ENCODE data around the gene LRP4. TPM values are rescaled to one million over a fixed set of nuclear protein-coding genes. Genes with fewer than 3 reads are reported as not detected.

Gene LRP4
- total and polyA plus RNA-seq, 3 experiments from 2014 or later: 0.27 to 0.35 TPM; not detected in 1

DNA sequence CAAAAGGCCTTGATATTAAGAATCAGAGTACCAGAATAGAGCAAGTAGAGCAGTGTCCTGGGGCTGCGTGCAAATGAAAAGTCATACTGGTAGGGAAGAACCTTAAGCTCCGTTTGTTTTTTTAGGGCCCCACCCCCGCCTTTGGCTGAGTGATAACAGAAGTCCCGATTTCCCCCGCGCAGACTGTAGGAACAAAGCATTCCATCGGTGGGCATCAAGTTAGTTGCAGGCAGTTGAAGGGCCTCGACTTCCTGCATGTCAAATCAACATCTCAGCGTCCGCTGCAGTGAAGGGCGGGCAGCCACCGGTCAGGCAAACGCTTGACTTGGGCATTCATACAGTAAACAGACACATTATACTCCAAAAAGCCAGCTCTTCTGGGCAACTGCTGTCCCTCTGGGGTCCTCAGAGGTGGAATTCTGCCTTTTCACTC lies 11.7 kb downstream of the LRP4 start:
- Histone ChIP-seq H3K27ac (ENCODE audit: low read depth, low read length) (no peak overlapping the region), H3K36me3 (ENCODE audit: insufficient read depth, low read length) (no peaks in the 10 kb centered on the region), H3K4me3 (ENCODE audit: low read length) (no peak overlapping the region), H3K9me3 (ENCODE audit: low read length) (no peaks in the 10 kb centered on the region), H3K4me1 (ENCODE audit: insufficient read depth, low read length) (no peaks in the 10 kb centered on the region), H3K27me3 (ENCODE audit: insufficient read depth, low read length, poor library complexity, severe bottlenecking) (no peaks in the 10 kb centered on the region)
- H3K27ac Mint-ChIP-seq: no peak overlapping the region
- H3K27me3 Mint-ChIP-seq: peaks cover 3 to 27% of the 10 kb centered on the region in 2 donors
- ChIA-PET CTCF (interaction anchor here (1.4 kb wide), 1 partner anchor 10 kb away, joined by 3 read pairs; no protein-coding TSS in a partner anchor), POLR2A (no interaction called here)
- no peaks in the 10 kb centered on the region for H3K36me3 Mint-ChIP-seq
- no peak overlapping the region for H3K4me3 Mint-ChIP-seq
- DNase-seq: no peak
- no peaks in the 10 kb centered on the region for H3K9me3 Mint-ChIP-seq
- no peaks in the 10 kb centered on the region for H3K4me1 Mint-ChIP-seq

DNA sequence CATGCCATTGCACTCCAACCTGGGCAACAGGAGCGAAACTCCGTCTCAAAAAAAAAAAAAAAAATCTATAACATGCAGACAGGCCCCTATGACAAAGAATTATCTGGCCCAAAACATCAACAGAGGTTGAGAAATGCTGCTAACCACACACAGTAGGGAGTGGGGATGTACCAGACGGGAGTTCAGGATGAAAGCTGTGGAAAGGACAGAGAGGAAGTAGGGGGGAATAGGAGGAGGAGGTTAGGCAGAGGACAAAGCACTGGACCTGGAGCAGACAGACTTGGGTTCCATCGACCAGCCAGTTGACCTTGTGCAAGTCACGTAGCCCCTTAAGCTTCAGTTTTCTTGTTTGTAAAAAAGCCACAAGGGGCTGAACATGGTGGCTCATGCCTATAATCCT lies 12.5 kb downstream of the LRP4 start:
- Histone ChIP-seq H3K27ac (ENCODE audit: low read depth, low read length) (no peak overlapping the region), H3K4me3 (ENCODE audit: low read length) (no peak overlapping the region), H3K4me1 (ENCODE audit: insufficient read depth, low read length) (no peaks in the 10 kb centered on the region), H3K27me3 (ENCODE audit: insufficient read depth, low read length, poor library complexity, severe bottlenecking) (no peaks in the 10 kb centered on the region), H3K36me3 (ENCODE audit: insufficient read depth, low read length) (no peaks in the 10 kb centered on the region), H3K9me3 (ENCODE audit: low read length) (no peaks in the 10 kb centered on the region)
- no peak for DNase-seq
- CTCF ChIA-PET: interaction anchor here (1.4 kb wide), 1 partner anchor 11 kb away, joined by 3 read pairs; no protein-coding TSS in a partner anchor
- Mint-ChIP-seq H3K27ac (no peak overlapping the region), H3K4me3 (no peak overlapping the region), H3K9me3 (no peaks in the 10 kb centered on the region), H3K27me3 (peaks cover 1 to 28% of the 10 kb centered on the region in 2 donors), H3K36me3 (no peaks in the 10 kb centered on the region), H3K4me1 (no peaks in the 10 kb centered on the region)
- POLR2A ChIA-PET: no interaction called here

DNA sequence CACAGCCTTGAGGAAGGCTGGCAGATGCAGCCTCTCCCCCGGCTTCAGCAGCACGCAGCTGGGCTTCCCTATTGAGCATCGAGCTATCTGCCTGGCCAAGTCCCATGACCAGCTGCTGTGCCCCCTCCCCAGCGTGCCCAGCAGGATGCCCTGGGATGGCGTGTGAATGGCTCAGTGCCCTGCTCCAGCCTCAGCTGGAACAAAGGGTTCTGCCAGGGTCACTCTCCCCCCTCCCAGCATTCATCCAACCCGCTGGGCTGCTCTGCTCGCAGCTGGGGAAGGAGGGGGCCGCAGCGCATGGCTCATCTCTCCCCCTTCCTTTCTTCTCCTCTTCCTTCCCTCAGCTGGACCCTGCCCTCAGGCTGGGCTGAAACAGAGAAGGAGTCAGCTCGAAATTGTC lies 14.5 kb downstream of the LRP4 start:
- DNase-seq: no peak
- POLR2A ChIA-PET: no interaction called here
- Mint-ChIP-seq H3K9me3 (no peaks in the 10 kb centered on the region), H3K27me3 (peaks cover 0 to 17% of the 10 kb centered on the region in 2 donors), H3K27ac (no peak overlapping the region), H3K36me3 (no peaks in the 10 kb centered on the region), H3K4me1 (no peaks in the 10 kb centered on the region), H3K4me3 (no peak overlapping the region)
- H3K36me3 ChIP-seq (ENCODE audit: insufficient read depth, low read length): no peaks in the 10 kb centered on the region
- no peaks in the 10 kb centered on the region for H3K9me3 ChIP-seq (ENCODE audit: low read length)
- H3K27me3 ChIP-seq (ENCODE audit: insufficient read depth, low read length, poor library complexity, severe bottlenecking): no peaks in the 10 kb centered on the region
- no peak overlapping the region for H3K27ac ChIP-seq (ENCODE audit: low read depth, low read length)
- no peaks in the 10 kb centered on the region for H3K4me1 ChIP-seq (ENCODE audit: insufficient read depth, low read length)
- no peak overlapping the region for H3K4me3 ChIP-seq (ENCODE audit: low read length)
- CTCF ChIA-PET: no interaction called here

DNA sequence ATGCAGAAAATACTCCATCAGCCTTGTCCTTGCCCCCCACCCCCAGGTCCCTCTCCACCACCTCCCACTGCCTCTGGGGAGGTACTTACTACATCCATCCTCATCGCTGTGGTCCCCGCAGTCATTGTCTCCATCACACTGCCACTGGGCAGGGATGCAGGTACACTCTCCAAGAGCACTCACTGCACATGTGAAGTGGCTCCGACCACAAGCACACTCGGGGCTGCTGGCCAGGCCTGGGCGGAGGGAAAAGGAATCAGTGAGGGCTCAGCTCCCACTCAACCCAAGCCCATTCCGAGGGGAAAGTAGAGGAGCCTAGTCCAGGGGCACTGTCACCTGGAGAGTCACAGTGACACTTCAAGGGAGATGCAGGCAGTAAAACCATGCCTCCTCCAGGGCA lies 15.7 kb downstream of the LRP4 start:
- Histone ChIP-seq H3K4me1 (ENCODE audit: insufficient read depth, low read length) (no peaks in the 10 kb centered on the region), H3K4me3 (ENCODE audit: low read length) (no peak overlapping the region), H3K36me3 (ENCODE audit: insufficient read depth, low read length) (no peaks in the 10 kb centered on the region), H3K9me3 (ENCODE audit: low read length) (no peaks in the 10 kb centered on the region), H3K27me3 (ENCODE audit: insufficient read depth, low read length, poor library complexity, severe bottlenecking) (no peaks in the 10 kb centered on the region), H3K27ac (ENCODE audit: low read depth, low read length) (no peak overlapping the region)
- H3K4me3 Mint-ChIP-seq: no peak overlapping the region
- CTCF ChIA-PET: no interaction called here
- no peaks in the 10 kb centered on the region for H3K36me3 Mint-ChIP-seq
- H3K9me3 Mint-ChIP-seq: no peaks in the 10 kb centered on the region
- peaks cover 0 to 17% of the 10 kb centered on the region in 2 donors for H3K27me3 Mint-ChIP-seq
- no peak for DNase-seq
- POLR2A ChIA-PET: no interaction called here
- H3K4me1 Mint-ChIP-seq: no peaks in the 10 kb centered on the region
- H3K27ac Mint-ChIP-seq: no peak overlapping the region

DNA sequence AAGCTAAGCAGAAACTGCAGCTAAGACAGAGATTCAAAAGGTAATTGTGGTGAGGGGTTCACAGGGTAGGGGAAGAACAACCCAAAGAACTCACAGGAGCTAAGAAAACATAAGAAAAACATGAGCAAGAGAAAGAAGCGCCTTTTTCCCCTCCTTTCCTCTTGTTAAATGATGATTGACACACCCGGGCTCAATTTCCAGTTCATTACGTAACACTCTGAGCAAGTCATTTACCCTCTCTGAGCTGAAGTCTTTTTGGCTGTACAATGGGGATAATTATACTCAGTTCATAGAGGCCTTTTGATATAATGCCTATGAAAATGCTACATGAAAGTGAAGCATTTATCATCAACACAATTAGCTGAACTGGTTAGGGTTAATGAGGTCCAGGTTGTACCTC lies 17.2 kb downstream of the LRP4 start:
- no peak overlapping the region for H3K4me3 ChIP-seq (ENCODE audit: low read length)
- no peaks in the 10 kb centered on the region for H3K9me3 ChIP-seq (ENCODE audit: low read length)
- H3K27ac ChIP-seq (ENCODE audit: low read depth, low read length): no peak overlapping the region
- DNase-seq: no peak
- no peak overlapping the region for H3K4me3 Mint-ChIP-seq
- H3K36me3 Mint-ChIP-seq: no peaks in the 10 kb centered on the region
- no peaks in the 10 kb centered on the region for H3K4me1 ChIP-seq (ENCODE audit: insufficient read depth, low read length)
- no peak overlapping the region for H3K27ac Mint-ChIP-seq
- no peaks in the 10 kb centered on the region for H3K9me3 Mint-ChIP-seq
- ChIA-PET POLR2A (interaction anchor here (0.6 kb wide), 1 partner anchor 62 kb away, joined by 3 read pairs; no protein-coding TSS in a partner anchor), CTCF (no interaction called here)
- peaks cover 0 to 13% of the 10 kb centered on the region in 2 donors for H3K27me3 Mint-ChIP-seq
- no peaks in the 10 kb centered on the region for H3K36me3 ChIP-seq (ENCODE audit: insufficient read depth, low read length)
- H3K4me1 Mint-ChIP-seq: no peaks in the 10 kb centered on the region
- H3K27me3 ChIP-seq (ENCODE audit: insufficient read depth, low read length, poor library complexity, severe bottlenecking): no peaks in the 10 kb centered on the region

DNA sequence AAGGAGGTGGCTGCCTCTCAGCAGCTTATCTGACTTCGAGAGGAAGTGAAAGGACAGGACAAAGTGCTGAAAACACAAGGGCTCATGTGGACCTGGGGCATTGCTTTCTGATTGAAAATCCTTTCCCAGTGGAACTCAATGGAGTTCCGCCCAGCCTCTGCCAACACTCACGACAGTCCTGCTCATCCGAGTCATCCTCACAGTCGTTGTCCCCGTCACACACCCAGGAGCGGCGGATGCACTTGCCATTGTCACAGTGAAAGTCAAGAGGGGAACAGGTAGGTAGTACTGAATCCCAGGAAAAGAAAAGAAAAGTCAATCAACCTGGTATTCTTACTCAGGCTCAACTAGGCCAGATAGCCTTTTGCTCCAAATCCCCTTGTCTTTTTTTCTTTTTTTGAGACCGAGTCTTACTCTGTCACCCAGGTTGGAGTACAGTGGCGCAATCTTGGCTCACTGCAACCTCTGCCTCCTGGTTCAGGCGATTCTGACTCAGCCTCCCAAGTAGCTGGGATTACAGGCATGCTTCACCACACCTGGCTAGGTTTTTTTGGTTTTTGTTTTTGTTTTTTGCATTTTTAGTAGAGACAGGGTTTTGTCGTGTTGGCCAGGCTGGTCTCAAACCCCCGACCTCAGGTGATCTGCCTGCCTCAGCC lies 18.1 kb downstream of the LRP4 start:
- no peak overlapping the region for H3K27ac Mint-ChIP-seq

DNA sequence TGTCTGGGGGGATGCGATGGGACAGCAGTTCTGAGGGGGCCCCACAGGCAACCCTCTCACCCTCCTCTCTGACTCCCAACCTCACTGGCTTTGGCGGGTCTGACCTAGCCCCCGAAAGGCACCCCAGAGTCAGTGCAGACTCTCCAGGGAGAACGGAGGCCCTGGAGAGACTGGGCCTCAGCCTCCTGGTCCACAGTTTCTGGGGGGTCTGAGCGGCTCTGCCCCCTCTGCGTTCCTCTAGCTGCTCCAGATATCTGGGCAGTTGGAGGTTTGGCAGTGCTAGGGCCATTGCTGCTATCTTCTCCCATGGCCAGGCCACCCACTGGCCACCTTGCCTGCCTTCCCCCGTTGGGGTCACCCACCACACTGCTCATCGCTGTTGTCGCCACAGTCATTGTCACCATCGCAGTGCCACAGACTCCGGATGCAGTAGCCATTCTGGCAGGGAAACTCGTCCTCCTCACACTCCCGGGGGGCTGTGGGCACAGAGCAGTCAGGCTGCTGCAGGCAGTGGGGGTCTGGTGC lies 18.8 kb downstream of the LRP4 start:
- Mint-ChIP-seq H3K27ac (peak overlapping the region in 1 of 8 donors; percentile 24), H3K36me3 (no peaks in the 10 kb centered on the region), H3K9me3 (no peaks in the 10 kb centered on the region), H3K4me3 (no peak overlapping the region), H3K4me1 (no peaks in the 10 kb centered on the region), H3K27me3 (peaks cover 0 to 6% of the 10 kb centered on the region in 2 donors)
- H3K4me3 ChIP-seq (ENCODE audit: low read length): no peak overlapping the region
- no peaks in the 10 kb centered on the region for H3K27me3 ChIP-seq (ENCODE audit: insufficient read depth, low read length, poor library complexity, severe bottlenecking)
- CTCF ChIA-PET: no interaction called here
- no peaks in the 10 kb centered on the region for H3K4me1 ChIP-seq (ENCODE audit: insufficient read depth, low read length)
- H3K27ac ChIP-seq (ENCODE audit: low read depth, low read length): no peak overlapping the region
- H3K36me3 ChIP-seq (ENCODE audit: insufficient read depth, low read length): no peaks in the 10 kb centered on the region
- POLR2A ChIA-PET: no interaction called here
- DNase-seq: no peak
- H3K9me3 ChIP-seq (ENCODE audit: low read length): no peaks in the 10 kb centered on the region

More for the DNA sequence above, 18.1 kb downstream of the LRP4 start:
- Mint-ChIP-seq H3K4me3 (no peak overlapping the region), H3K36me3 (no peaks in the 10 kb centered on the region), H3K27me3 (peaks cover 0 to 8% of the 10 kb centered on the region in 2 donors), H3K4me1 (no peaks in the 10 kb centered on the region), H3K9me3 (no peaks in the 10 kb centered on the region)
- Histone ChIP-seq H3K36me3 (ENCODE audit: insufficient read depth, low read length) (no peaks in the 10 kb centered on the region), H3K4me3 (ENCODE audit: low read length) (no peak overlapping the region), H3K27ac (ENCODE audit: low read depth, low read length) (no peak overlapping the region), H3K9me3 (ENCODE audit: low read length) (no peaks in the 10 kb centered on the region), H3K27me3 (ENCODE audit: insufficient read depth, low read length, poor library complexity, severe bottlenecking) (no peaks in the 10 kb centered on the region), H3K4me1 (ENCODE audit: insufficient read depth, low read length) (no peaks in the 10 kb centered on the region)
- CTCF ChIA-PET: no interaction called here
- POLR2A ChIA-PET: no interaction called here
- DNase-seq: no peak

DNA sequence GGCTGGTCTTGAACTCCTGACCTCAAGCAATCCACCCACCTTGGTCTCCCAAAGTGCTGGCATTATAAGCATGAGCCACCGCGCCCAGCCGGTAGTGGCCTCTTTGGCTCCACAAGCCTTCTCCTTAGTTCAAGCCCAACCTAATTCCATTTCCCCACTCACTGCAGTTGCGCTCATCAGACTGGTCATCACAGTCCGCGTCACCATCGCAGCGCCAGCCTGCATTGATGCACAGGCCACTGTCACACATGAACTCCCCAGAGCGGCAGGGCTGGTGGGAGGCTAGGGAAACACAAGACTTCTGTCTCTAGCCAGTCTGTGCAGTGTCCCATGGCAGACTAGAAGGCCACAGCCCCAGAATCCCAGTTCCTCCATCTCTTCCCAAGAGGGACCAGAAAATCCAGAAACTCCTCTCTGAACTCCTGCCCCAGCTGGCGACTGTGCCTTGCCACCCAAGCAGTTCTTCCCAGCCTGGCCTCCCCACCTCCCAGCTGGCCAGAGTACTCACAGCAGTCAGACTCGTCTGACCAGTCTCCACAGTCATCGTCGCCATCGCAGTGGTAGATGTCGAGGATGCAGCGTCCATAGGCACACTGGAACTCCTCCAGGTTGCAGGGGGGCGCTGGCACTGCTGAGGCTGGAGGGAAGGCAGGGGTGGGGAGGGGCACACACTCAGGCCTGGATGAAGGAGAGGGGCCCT lies 19.8 kb downstream of the LRP4 start:
- no peaks in the 10 kb centered on the region for H3K36me3 ChIP-seq (ENCODE audit: insufficient read depth, low read length)
- DNase-seq: no peak
- no peak overlapping the region for H3K4me3 ChIP-seq (ENCODE audit: low read length)
- no peaks in the 10 kb centered on the region for H3K4me1 Mint-ChIP-seq
- H3K27ac Mint-ChIP-seq: peak overlapping the region in 1 of 8 donors; percentile 57
- CTCF ChIA-PET: no interaction called here
- POLR2A ChIA-PET: no interaction called here
- H3K27me3 Mint-ChIP-seq: peaks cover 0 to 6% of the 10 kb centered on the region in 2 donors
- no peak overlapping the region for H3K27ac ChIP-seq (ENCODE audit: low read depth, low read length)
- no peaks in the 10 kb centered on the region for H3K36me3 Mint-ChIP-seq
- H3K27me3 ChIP-seq (ENCODE audit: insufficient read depth, low read length, poor library complexity, severe bottlenecking): no peaks in the 10 kb centered on the region
- no peaks in the 10 kb centered on the region for H3K9me3 ChIP-seq (ENCODE audit: low read length)
- no peaks in the 10 kb centered on the region for H3K9me3 Mint-ChIP-seq
- H3K4me3 Mint-ChIP-seq: no peak overlapping the region
- H3K4me1 ChIP-seq (ENCODE audit: insufficient read depth, low read length): no peaks in the 10 kb centered on the region
